HG03457 (cell line): ENCODE measurements around the gene C12orf42.
"Not testable (repeated sequence)": the region's sequence is repeated elsewhere in the genome, so short reads cannot be mapped to it uniquely, and the experiment has no call there.

Experiments used
- ATAC-seq: cut with Tn5 transposase; IDR thresholded peaks from one replicate; pipeline ENCODE4 v1.9.1; 2021; ENCODE audit warnings: moderate number of reproducible peaks; ENCODE audit not compliant: unreplicated experiment

C12orf42 gene

DNA sequence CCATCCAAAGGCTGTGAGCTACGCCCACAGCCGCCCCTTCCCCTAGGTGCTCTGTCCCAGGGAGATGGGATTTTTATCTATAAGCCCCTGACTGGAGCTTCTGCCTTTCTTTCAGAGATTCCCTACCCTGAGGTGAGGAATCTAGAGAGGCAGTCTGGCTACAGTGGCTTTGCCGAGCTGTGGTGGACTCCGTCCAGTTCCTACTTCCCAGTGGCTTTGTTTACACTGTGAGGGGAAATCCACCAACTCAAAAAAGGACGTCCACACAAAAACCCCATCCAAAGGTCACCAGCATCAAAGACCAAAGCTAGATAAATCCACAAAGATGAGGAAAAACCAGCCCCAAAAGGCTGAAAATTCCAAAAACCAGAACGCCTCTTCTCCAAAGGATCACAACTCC lies 70.1 kb downstream of the C12orf42 start:
- ATAC-seq, result not testable (repeated sequence)

DNA sequence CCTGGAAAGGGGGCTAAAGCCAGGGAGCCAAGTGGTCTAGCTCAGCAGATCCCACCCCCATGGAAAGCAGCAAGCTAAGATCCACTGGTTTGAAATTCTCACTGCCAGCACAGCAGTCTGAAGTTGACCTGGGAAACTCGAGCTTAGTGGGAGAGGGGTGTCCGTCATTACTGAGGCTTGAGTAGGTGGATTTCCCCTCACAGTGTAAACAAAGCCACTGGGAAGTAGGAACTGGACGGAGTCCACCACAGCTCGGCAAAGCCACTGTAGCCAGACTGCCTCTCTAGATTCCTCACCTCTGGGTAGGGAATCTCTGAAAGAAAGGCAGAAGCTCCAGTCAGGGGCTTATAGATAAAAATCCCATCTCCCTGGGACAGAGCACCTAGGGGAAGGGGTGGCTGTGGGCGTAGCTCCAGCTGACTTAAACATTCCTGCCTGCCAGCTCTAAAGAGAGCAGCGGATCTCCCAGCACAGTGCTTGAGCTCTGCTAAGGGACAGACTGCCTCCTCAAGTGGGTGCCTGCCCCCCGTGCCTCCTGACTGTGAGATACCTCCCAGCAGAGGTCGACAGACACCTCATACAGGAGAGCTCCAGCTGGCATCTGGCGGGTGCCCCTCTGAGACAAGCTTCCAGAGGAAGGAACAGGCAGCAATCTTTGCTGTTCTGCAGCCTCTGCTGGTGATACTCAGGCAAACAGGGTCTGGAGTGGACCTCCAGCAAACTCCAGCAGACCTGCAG lies 70.8 kb downstream of the C12orf42 start:
- not testable (repeated sequence) for ATAC-seq

DNA sequence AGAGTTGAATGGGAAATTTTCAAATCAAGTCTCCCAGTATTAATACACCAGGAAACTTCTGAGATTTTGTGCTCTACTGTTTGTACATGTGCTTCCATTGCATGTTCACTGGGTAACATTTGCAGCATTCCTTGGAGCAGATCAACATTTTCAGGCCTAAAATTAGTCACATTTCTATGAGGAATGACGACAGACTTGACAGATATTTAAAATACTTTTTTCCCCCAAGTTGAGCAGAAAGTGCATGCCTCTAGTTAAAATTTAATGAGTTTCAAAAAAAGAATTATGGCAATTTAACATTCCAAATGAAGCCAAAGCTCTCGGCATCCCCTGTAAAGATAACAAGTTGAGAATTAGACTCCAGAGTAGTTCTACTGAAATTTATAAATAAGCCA lies 72.3 kb downstream of the C12orf42 start:
- no peak for ATAC-seq

DNA sequence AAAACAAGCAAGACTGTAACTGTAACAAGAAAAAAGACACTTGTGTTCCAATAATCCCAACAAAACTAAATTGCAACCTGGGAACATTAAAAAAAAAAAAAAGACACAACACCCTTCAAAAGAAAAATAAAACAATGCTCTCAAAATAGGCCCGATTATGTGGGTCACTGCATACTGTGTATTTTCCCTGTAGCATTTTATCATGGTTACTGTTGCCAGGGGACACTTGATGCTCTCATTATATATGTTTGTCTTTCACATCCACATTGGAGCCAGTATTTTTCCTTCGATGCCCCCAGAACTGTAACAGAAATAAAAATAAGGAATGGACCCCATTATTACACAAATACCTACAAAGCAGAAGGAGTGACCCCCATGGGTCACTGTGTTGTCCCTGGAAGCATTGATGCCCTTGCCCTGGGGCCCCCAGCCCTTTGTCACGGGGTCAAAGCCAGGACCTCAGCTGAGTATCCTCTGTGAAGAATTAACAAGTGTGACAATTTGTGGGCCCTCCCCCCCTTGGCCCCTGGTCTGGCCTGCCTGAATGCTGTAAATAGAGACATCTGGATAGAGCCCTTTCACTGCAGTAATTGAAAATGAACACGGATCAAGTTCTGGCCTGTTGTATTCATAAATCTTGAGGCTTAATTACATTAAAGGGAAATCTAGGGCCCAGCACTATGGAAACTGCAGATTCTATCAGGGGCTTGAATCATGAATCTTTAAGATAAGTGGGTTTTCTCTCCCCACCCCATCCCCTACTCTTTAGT lies 72.8 kb downstream of the C12orf42 start:
- ATAC-seq, result no peak

DNA sequence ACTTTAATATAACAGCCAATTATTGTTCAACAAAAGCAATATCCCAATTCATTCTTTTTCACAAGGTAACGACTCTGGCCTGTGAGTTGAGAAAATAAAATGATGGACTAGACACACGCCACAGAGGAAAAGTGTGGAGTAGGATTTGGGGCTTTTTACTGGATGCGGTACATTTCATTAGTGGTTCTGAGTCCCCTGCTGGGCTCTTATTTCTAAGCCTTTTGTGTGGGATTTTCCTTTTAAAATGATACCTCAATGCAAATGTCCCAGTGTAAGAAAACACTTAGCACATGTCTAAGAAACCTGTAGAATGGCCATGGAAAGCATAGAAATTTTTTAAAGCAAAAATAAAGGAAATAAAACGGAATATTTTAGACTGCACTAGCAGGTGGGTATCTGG lies 73.4 kb downstream of the C12orf42 start:
- ATAC-seq, result no peak

DNA sequence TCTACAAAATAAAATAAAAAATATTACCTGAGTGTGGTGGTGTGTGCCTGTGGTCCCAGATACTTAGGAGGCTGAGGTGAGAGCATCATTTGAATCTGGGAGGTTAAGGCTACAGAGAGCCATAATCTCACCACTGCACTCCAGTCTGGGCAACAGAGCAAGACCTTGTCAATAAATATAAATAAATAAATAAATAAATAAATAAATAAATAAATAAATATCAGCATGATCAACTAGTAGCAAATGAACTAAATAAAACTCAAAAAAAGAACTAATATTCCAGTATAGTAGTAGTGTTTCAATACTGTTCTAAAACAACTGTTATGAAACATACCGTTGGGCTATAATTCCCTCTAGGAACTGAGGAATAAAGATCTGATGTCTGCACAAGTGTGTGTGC lies 74.4 kb downstream of the C12orf42 start:
- ATAC-seq, result no peak

DNA sequence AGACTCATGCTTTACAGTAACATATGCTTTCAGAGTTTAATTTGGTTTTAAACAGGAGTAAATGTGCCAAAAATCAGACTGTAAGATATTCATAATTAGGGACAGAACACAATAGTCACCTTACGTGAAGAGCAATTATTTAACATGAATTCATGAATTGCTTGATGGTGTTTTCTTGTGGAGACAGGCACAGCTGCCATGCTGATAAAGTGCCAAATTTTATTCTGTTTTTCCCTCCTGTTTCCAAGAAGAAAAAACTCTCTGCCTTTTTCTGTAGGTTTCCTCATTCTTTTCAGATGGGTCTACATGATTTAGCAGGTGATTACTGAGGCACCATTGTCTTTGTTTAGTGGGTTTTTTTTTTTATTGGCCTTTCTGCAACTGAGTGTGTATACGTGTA lies 80.1 kb downstream of the C12orf42 start:
- ATAC-seq, result no peak

DNA sequence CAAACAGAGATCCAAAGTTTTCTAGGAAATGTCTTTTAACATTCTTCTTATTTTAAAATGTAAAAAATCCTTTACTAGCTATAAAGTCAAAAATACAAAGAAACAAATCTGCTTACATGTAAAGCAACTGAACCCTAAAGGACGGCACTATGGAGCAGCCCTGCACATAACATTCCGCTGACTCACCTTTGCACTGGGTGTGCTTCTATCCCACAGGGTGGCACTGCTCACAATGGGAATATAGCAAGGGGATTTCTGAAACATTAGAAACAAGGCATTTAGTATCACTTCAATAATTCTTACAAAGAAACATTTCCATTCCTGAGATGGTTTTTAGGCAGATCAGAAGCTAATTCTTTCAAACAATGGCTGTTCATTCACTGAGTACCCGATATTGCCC lies 94.3 kb downstream of the C12orf42 start:
- ATAC-seq, result no peak

DNA sequence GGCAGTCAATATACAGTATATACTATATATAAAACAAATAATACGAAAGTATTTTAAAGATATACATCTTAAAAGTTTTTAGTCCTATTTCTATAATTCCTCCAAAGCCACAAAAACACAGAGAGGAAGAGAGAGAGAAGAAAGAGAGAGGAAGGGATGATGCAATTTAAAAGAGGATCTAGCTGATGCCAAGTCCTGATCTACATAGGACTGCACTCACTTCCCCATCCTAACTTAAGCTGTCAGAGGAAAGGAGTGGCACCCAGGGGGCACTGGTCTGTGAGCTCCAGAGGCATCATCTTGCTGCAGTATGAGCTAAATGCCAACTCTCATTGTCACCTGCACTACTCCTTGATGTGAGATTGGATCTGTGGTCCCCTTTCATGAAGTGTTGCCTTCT lies 95.8 kb downstream of the C12orf42 start:
- no peak for ATAC-seq

DNA sequence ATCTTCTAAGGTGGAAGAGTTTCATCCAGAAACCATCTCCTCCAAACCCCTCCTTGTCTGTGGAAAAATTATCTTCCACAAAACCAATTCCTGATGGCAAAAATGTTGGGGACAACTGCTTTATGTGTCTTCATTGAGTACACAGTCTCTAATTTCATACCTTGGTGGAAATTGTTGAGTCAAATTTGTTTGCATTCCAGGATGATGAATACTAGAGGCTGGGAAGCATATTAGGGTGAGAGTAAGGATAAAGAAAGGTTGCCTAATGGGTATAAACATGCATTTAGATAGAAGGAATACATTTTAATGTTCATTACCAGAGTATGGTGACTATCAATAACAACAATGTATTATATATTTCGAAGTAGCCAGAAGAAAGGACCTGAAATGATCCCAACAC lies 98.2 kb downstream of the C12orf42 start:
- no peak for ATAC-seq

DNA sequence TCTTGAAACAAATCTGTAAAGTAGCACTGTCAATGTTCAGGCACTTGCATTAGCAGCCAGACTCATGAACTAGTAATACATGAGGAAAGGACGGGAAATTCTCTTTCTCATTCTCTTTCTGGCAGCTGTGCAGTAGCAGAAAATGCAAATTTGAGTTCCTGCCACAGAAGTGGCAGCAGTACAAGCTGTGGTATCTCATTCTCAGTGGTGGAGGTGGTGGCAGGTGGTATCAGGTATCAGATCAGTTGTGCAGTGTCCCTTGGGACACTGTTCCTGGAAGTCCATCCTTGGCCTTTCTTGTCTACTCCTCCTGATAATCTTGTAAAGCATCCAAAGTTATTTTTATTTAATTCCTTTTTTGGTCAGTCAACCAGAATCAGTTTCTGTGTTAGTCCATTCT lies 103.0 kb downstream of the C12orf42 start:
- ATAC-seq, result peak; percentile 90

DNA sequence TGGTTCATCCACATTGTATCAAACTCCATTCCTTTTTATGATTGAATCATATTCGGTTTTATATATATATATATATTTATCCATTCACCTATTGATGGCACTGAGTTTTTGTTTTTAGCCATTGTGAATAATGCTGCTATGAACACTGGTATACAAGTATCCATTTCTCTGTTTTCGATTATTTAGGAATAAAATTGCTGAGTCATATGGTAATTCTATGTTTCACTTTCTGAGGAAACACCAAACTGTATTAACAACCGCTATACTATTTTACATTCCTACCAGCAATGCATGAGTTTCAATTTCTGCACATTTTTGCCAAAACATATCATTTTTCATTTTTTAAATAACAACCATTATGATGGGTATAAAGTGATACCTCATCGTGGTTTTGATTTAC lies 104.7 kb downstream of the C12orf42 start:
- ATAC-seq, result no peak

DNA sequence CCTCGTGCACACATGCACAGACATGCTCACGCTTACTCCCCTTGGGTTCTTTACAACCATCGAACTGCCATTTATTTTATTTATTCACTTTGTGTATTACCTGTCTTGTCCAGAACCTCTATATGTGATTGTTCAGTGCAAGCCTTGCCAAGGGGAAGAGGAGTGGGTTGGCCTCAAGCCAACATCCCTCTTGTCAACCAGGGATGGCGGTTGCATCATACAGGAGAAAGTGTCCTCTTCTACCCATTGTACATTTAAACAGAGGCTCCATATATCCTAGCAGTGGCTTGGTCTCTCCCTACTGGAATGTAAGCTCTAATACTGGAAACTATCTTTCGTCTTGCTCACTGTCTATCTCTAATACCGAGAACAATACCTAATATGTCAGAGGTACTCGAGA lies 108.4 kb downstream of the C12orf42 start:
- ATAC-seq, result no peak

DNA sequence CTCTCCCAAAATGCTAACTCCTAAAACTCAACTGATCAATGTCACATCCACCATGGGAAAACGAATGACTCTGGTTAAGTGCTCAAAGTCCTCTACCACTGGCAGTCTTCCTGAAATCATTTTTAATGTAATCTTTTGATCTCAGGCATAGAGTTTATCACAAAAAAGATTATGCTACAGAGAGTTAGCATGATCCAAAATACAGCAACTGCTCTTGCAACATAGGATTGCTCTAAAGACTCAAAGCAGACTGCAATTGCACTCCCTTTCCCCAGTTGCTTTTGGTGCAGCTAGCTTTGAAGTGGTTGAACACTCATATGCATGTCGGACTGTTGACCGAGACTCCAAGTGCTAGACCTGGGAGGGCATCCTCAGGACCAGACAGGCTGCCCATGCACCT lies 109.3 kb downstream of the C12orf42 start:
- no peak for ATAC-seq

DNA sequence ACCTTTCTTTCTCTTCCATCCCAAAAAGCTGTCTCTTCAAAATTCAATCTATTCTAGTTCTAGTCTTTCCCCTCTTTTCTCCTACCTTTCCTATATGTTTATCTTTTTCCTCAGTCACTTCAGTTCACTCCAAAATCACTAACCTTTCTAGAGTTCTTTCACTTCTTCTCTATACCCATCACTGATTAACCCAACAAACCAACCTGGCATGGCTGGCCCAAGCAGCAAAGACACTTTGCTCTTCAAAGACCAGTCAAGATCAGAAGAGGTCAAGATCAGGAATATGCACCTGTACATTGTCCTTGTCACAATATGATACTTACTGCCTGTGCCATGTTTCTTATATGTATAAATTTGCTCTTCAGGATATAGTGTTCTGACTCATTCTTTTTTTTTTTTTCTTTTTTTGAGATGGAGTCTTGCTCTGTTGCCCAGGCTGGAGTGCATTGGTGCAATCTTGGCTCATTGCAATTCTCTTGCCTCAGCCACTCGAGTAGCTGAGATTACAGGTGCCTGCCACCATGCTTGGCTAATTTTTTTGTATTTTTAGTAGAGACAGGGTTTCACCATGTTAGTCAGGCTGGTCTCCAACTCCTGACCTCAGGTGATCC lies 112.9 kb downstream of the C12orf42 start:
- no peak for ATAC-seq

DNA sequence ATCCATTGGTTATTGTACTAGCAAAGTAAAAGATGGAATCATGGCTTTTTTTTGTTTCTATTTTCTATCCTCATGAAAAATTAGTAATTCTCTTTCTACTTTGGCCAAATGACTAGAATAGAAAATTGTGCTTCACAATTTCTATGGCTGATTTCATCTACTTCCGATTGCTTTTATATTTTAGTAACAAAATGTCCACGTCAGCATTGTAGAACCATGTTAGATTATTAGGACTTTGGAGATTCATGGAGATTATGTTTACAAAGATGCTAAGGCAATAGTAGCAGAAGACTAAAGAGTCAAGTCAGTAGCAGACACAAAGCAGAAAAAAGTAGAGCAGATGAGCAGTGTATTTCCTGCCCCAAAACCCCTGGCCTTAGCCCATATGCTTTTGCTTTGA lies 113.6 kb downstream of the C12orf42 start:
- ATAC-seq, result no peak

DNA sequence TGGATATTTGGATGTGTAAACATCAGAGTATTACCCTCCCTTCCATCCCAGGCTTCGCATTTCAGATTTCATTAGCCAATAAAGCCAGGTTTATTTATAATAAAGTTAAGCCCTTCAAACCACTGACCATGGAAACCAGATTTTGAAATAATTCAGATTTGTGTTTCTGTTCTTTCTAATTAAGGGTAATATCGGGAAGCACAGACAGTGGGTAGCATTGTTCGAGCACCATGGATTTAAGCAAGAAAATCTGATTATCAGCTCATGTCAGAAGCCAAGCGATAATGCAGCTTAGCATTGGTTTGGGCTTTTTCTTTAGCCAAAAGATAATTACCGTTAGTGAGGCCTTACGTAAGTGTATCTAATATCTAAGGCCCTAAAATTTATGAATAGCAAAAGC lies 116.1 kb downstream of the C12orf42 start:
- ATAC-seq, result no peak

DNA sequence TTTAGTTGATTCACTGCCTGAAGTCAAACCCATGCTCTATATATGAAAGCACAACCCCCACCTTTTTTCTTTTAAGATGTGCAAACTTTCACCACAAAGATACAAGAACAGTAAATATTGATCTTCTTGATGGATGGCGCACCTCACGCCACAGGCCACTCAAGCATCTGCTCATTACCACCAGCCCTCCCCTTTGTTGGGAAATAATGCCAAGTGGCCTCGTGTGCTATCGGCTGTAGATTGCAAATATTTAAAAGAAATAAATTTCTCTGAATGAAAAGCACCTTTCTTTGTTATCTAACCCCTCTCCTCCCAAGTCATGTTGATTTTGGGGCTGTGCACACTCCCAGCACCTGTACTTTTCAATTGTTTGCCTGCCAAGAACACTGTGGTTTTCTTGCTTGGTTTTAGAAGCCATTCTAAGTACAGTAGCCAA lies 122.7 kb downstream of the C12orf42 start:
- no peak for ATAC-seq

DNA sequence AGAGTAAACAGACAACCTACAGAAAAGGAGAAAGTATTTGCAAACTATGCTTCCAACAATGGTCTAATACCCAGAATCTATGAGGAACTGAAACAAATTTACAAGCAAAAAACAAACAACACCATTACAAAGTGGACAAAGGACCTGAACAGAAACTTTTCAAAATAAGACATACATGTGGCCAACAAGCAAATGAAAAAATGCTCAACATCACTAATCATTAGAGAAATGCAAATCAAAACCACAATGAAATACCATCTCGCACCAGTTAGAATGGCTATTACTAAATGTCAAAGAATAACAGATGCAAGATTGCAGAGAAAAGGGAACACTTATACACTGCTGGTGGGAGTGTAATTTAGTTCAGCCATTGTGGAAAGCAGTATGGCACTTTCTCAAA lies 125.8 kb downstream of the C12orf42 start:
- no peak for ATAC-seq

DNA sequence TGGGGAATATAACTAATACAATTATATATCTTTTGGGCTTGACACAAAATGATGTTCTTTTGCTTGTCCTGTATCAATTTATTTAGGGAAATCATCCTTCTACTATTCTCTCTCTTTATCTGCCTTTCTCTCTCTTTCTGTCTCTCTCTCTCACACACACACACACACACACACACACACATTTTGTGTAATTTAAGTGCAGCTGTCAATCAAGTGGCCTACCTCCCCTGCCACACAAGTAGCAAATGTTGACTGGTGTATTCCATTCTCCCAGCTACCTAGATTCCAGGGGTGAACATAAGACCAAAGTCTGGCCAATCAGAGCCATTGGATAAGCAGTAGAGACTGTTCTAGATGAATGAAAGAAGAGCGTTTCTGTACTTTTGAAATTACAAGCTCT lies 127.6 kb downstream of the C12orf42 start:
- ATAC-seq, result no peak

DNA sequence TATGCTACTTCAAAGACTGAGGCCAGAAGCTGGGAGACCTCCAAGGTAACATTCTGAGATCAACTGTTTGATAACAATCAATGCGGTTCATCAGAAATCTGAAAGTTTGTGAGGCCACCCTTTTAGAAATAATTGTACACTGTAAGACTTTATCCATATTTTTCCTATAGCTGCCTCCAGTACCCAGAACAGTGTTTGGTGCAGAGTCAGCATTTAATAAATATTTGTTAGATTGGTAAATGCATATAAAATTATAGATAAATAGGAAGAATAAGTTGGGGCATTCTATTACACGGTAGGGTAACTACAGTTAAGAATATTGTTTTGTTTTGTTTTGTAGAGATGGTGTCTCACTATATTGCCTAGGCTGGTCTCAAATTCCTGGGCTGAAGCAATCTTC lies 141.4 kb downstream of the C12orf42 start:
- no peak for ATAC-seq

DNA sequence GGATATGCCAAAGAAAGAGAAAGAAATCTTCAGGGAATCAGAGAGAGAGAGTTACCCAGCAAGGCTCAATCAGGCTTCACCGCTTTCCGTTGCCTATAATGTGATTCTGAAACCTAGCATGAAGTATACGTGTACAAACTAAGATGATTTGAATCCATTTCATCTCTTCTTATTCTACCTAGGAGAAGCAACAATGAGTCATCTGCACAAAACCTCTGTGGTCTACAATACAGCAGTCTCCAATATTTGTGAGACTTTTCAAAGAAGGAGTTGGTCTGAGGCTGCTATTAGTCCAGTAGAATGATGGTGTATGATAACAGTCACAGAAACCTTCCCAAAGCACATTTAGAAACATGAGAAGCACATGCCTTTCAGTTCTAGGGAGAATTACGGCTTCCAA lies 141.9 kb downstream of the C12orf42 start:
- ATAC-seq, result no peak
